ENCODE measurements around the gene DGLUCY. TPM values are rescaled to one million over a fixed set of nuclear protein-coding genes. Genes with fewer than 3 reads are reported as not detected.

The DGLUCY gene
- total and polyA plus RNA-seq, 2 of the 8 experiments (the other 6 are each of a cell fraction or from before 2014, with no cell fraction given): 24.9 to 31.8 TPM

- H3K18ac ChIP-seq (ENCODE audit: extremely low read depth, low read length): no peak overlapping the region
- peaks cover 5% of the 10 kb centered on the region; the same call in 1 of the 2 replicates for H3K23me2 ChIP-seq (ENCODE audit: low read depth, low read length)
- peaks cover 0 to 3% of the 10 kb centered on the region in 2 experiments for H4K20me1 ChIP-seq (replicated peaks in 1 of 2; ENCODE audit: control insufficient read depth in 1 of 2, insufficient read depth in 2 of 2, low read length in 2 of 2)
- H3K4me1 ChIP-seq (replicated peaks in 1 of 4; ENCODE audit: control insufficient read depth in 3 of 4, insufficient read depth in 4 of 4, low read length in 3 of 4): no peaks in the 10 kb centered on the region; a peak in 2 of 7 replicates
- ChIA-PET POLR2A (ENCODE audit: partially characterized antibody) (interaction anchor here (0.9 to 1.2 kb wide), 2 partner anchors 17 to 22 kb away, joined by 3 to 4 read pairs; no protein-coding TSS in a partner anchor), CTCF (ENCODE audit: partially characterized antibody) (interaction anchor here (0.5 to 7.3 kb wide), 12 partner anchors 12 to 103 kb away, joined by 3 to 57 read pairs (median 4); no protein-coding TSS in a partner anchor)
- no peak overlapping the region for H2BK15ac ChIP-seq (ENCODE audit: low read length)
- no peak for DNase-seq (ENCODE audit: low read depth in 1 of 2, low spot score in 2 of 2)
- no peak overlapping the region for H3K14ac ChIP-seq (ENCODE audit: insufficient read length)
- no peak overlapping the region for H3K4me2 ChIP-seq (ENCODE audit: insufficient read depth in 1 of 2, low read depth in 2 of 2, low read length in 2 of 2)
- peaks cover 0 to 13% (median 10%) of the 10 kb centered on the region in 4 experiments; a peak in 6 of 7 replicates for H3K27me3 ChIP-seq (replicated peaks in 1 of 4; ENCODE audit: control insufficient read depth in 3 of 4, extremely low read depth in 1 of 4, insufficient read depth in 3 of 4, low read length in 3 of 4)
- WGBS, 2 experiments (ENCODE audit: extremely low coverage in 1 of 2, insufficient coverage in 1 of 2, insufficient read length in 1 of 2, insufficient replicate concordance in 2 of 2, low coverage in 1 of 2, low lambda C conversion rate in 2 of 2, missing lambda C conversion rate in 1 of 2): 81% methylated on average over 24 of the region's 24 CpGs; no CpG with 5 or more reads in 1 of the 2 experiments
- H3K79me2 ChIP-seq (ENCODE audit: control insufficient read depth in 1 of 2, insufficient read depth in 2 of 2, low read length in 2 of 2): no peaks in the 10 kb centered on the region
- H3K27ac ChIP-seq (ENCODE audit: low read depth, low read length): no peak overlapping the region
- no peak overlapping the region for H4K91ac ChIP-seq (replicated peaks; ENCODE audit: insufficient read length, low read length)
- H3K9ac ChIP-seq (replicated peaks in 1 of 4; ENCODE audit: extremely low read depth in 1 of 4, low read depth in 3 of 4, low read length in 3 of 4): no peak overlapping the region
- no peak overlapping the region for H3K4me3 ChIP-seq (ENCODE audit: extremely low read depth in 1 of 4, insufficient read depth in 2 of 4, low read depth in 3 of 4, low read length in 4 of 4)
- H2AFZ ChIP-seq (ENCODE audit: low read length): no peak overlapping the region
- no peak overlapping the region for H2BK20ac ChIP-seq (ENCODE audit: low read length)
- H3K9me3 ChIP-seq (ENCODE audit: insufficient read depth in 2 of 2, low read depth in 1 of 2, low read length in 1 of 2): no peaks in the 10 kb centered on the region
- no peak for FAIRE-seq
- TF ChIP-seq ATF3 (IDR thresholded peaks at IDR 0.05; ENCODE audit: insufficient read depth, low read depth, low read length) (no peak), KDM4A (IDR thresholded peaks at IDR 0.05; ENCODE audit: low read depth, low read length, severe bottlenecking) (no peak), EZH2 (IDR thresholded peaks at IDR 0.05; ENCODE audit: low read depth, low read length, severe bottlenecking) (no peak), RBBP5 (IDR thresholded peaks at IDR 0.05; ENCODE audit: borderline replicate concordance, low read depth, low read length) (no peak)
- H2AK5ac ChIP-seq (ENCODE audit: low read depth, low read length): no peak overlapping the region
- H3K4ac ChIP-seq (replicated peaks; ENCODE audit: insufficient read length, low read depth, low read length): no peak overlapping the region
- H3K36me3 ChIP-seq (ENCODE audit: control insufficient read depth in 2 of 4, insufficient read depth in 4 of 4, low read length in 3 of 4): peaks cover 0 to 22% (median 3%) of the 10 kb centered on the region in 4 experiments; a peak in 4 of 8 replicates
- H2BK120ac ChIP-seq (replicated peaks; ENCODE audit: low read depth, low read length): no peak overlapping the region
- no peak overlapping the region for H3K56ac ChIP-seq (replicated peaks; ENCODE audit: insufficient read length, low read depth, low read length)
- no peak overlapping the region for H4K5ac ChIP-seq (ENCODE audit: insufficient read length, low read depth, low read length)
- no peak overlapping the region for H2BK5ac ChIP-seq (ENCODE audit: low read depth, low read length)
- no peak overlapping the region for H2BK12ac ChIP-seq (ENCODE audit: low read depth, low read length)
- no peak overlapping the region for H4K8ac ChIP-seq (ENCODE audit: extremely low read depth, insufficient read depth, low read length)
- H3K79me1 ChIP-seq (ENCODE audit: low read depth, low read length): no peaks in the 10 kb centered on the region
- no peak overlapping the region for H3K23ac ChIP-seq (ENCODE audit: insufficient read length)
These were observed 155.5 kb downstream of the DGLUCY start for GRCh38 chr14:91269076-91269991.
